Measurements from ENCODE around the gene ATXN7L1.

ATXN7L1 gene

DNA sequence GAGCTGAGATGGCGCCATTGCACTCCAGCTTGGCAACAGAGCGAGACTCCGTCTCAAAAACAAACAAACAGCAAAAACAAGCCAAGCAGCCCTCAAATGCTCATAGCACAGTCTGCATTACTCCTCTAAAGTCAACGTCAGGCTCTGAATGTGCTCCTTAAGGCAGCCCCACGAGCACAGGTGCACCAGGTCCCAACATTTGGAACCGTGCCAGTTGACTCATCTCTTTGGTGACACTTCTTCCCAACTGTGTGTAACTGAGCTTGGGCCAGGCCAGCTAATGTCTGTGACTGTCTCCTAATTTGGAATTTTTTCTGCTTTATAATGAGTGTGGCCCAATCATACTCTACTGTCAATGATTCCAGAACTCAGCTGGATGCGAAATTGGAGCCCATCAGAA, 228.8 kb downstream of the ATXN7L1 start:
- no peak overlapping the region for H3K9ac ChIP-seq (ENCODE audit: low read length)
- DNase-seq, result no peak
- H3K27me3 ChIP-seq (replicated peaks; ENCODE audit: insufficient read depth, low read length), result no peaks in the 10 kb centered on the region
- TF ChIP-seq, protein P1, sequence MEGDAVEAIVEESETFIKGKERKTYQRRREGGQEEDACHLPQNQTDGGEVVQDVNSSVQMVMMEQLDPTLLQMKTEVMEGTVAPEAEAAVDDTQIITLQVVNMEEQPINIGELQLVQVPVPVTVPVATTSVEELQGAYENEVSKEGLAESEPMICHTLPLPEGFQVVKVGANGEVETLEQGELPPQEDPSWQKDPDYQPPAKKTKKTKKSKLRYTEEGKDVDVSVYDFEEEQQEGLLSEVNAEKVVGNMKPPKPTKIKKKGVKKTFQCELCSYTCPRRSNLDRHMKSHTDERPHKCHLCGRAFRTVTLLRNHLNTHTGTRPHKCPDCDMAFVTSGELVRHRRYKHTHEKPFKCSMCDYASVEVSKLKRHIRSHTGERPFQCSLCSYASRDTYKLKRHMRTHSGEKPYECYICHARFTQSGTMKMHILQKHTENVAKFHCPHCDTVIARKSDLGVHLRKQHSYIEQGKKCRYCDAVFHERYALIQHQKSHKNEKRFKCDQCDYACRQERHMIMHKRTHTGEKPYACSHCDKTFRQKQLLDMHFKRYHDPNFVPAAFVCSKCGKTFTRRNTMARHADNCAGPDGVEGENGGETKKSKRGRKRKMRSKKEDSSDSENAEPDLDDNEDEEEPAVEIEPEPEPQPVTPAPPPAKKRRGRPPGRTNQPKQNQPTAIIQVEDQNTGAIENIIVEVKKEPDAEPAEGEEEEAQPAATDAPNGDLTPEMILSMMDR (IDR thresholded peaks at IDR 0.05; ENCODE audit: low read length), result no peak
- TF ChIP-seq EZH2phosphoT487 (IDR thresholded peaks at IDR 0.05; ENCODE audit: low read length) (no peak), EZH2 (optimal IDR thresholded peaks at IDR 0.05; ENCODE audit: low read depth, low read length) (no peak)
- H3K4me1 ChIP-seq (ENCODE audit: low read length), result no peaks in the 10 kb centered on the region
- no peaks in the 10 kb centered on the region for H3K79me2 ChIP-seq (ENCODE audit: low read length)
- H3K9me3 ChIP-seq (replicated peaks; ENCODE audit: insufficient read depth, low read length), result no peaks in the 10 kb centered on the region
- H2AFZ ChIP-seq (ENCODE audit: low read length), result no peak overlapping the region
- no peaks in the 10 kb centered on the region for H3K9me2 ChIP-seq (replicated peaks; ENCODE audit: insufficient read depth, low read length)
- H4K20me1 ChIP-seq (ENCODE audit: insufficient read depth, low read length), result no peaks in the 10 kb centered on the region
- H3K27ac ChIP-seq (ENCODE audit: low read length), result no peak overlapping the region
- no peak overlapping the region for H3K4me2 ChIP-seq (ENCODE audit: low read depth, low read length)
- H3K4me3 ChIP-seq (ENCODE audit: low read length), result no peak overlapping the region
- no peaks in the 10 kb centered on the region for H3K36me3 ChIP-seq (replicated peaks; ENCODE audit: insufficient read depth, low read length)
- H3F3A ChIP-seq (ENCODE audit: insufficient read depth, low read length), result no peaks in the 10 kb centered on the region

- no peak for DNase-seq
- Histone ChIP-seq H3K4me2 (ENCODE audit: low read depth, low read length) (no peak overlapping the region), H3K9me2 (replicated peaks; ENCODE audit: insufficient read depth, low read length) (no peaks in the 10 kb centered on the region), H3K4me1 (ENCODE audit: low read length) (no peaks in the 10 kb centered on the region), H2AFZ (ENCODE audit: low read length) (no peak overlapping the region), H3K9ac (ENCODE audit: low read length) (no peak overlapping the region), H3K9me3 (replicated peaks; ENCODE audit: insufficient read depth, low read length) (no peaks in the 10 kb centered on the region), H3K27me3 (replicated peaks; ENCODE audit: insufficient read depth, low read length) (no peaks in the 10 kb centered on the region), H3K36me3 (replicated peaks; ENCODE audit: insufficient read depth, low read length) (no peaks in the 10 kb centered on the region), H3K79me2 (ENCODE audit: low read length) (no peaks in the 10 kb centered on the region), H4K20me1 (ENCODE audit: insufficient read depth, low read length) (no peaks in the 10 kb centered on the region), H3K4me3 (ENCODE audit: low read length) (no peak overlapping the region), H3K27ac (ENCODE audit: low read length) (no peak overlapping the region), H3F3A (ENCODE audit: insufficient read depth, low read length) (no peaks in the 10 kb centered on the region)
- TF ChIP-seq EZH2phosphoT487 (IDR thresholded peaks at IDR 0.05; ENCODE audit: low read length) (no peak), EZH2 (optimal IDR thresholded peaks at IDR 0.05; ENCODE audit: low read depth, low read length) (no peak)
- TF ChIP-seq, protein P1 (IDR thresholded peaks at IDR 0.05; ENCODE audit: low read length), result no peak
Measured at GRCh38 chr7:105644937-105645336, 231.5 kb downstream of the ATXN7L1 start.

GRCh38 chr7:105643851-105644250, 232.5 kb downstream of the ATXN7L1 start:
- Histone ChIP-seq H3K4me2 (ENCODE audit: low read depth, low read length) (no peak overlapping the region), H2AFZ (ENCODE audit: low read length) (no peak overlapping the region)

More at GRCh38 chr7:105643851-105644250, 232.5 kb downstream of the ATXN7L1 start:
- Histone ChIP-seq H3K79me2 (ENCODE audit: low read length) (no peaks in the 10 kb centered on the region), H3F3A (ENCODE audit: insufficient read depth, low read length) (no peaks in the 10 kb centered on the region), H3K9me2 (replicated peaks; ENCODE audit: insufficient read depth, low read length) (no peaks in the 10 kb centered on the region), H3K9ac (ENCODE audit: low read length) (no peak overlapping the region), H3K27ac (ENCODE audit: low read length) (no peak overlapping the region), H3K4me3 (ENCODE audit: low read length) (no peak overlapping the region), H3K9me3 (replicated peaks; ENCODE audit: insufficient read depth, low read length) (no peaks in the 10 kb centered on the region), H3K27me3 (replicated peaks; ENCODE audit: insufficient read depth, low read length) (no peaks in the 10 kb centered on the region), H4K20me1 (ENCODE audit: insufficient read depth, low read length) (no peaks in the 10 kb centered on the region), H3K4me1 (ENCODE audit: low read length) (no peaks in the 10 kb centered on the region), H3K36me3 (replicated peaks; ENCODE audit: insufficient read depth, low read length) (no peaks in the 10 kb centered on the region)
- DNase-seq, result no peak
- TF ChIP-seq, protein P1 (IDR thresholded peaks at IDR 0.05; ENCODE audit: low read length), result no peak
- TF ChIP-seq EZH2phosphoT487 (IDR thresholded peaks at IDR 0.05; ENCODE audit: low read length) (no peak), EZH2 (optimal IDR thresholded peaks at IDR 0.05; ENCODE audit: low read depth, low read length) (no peak)

All from MM.1S (cell line).